ENCODE results near the gene MAP3K10.

- TF ChIP-seq CTCF (conservative IDR thresholded peaks at IDR 0.05; ENCODE audit: low read depth, low read length) (no peak), POLR2A (IDR thresholded peaks at IDR 0.05; ENCODE audit: low read depth, low read length) (no peak), MAFK (IDR thresholded peaks at IDR 0.05; ENCODE audit: low read depth, low read length) (no peak), USF2 (IDR thresholded peaks at IDR 0.05; ENCODE audit: low read depth, low read length) (no peak), RCOR1 (IDR thresholded peaks at IDR 0.05; ENCODE audit: insufficient replicate concordance, low read length) (no peak), MAZ (IDR thresholded peaks at IDR 0.05; ENCODE audit: borderline replicate concordance, low read depth, low read length) (no peak), SMC3 (IDR thresholded peaks at IDR 0.05; ENCODE audit: low read depth, low read length) (no peak)
These were observed 14.5 kb downstream of the MAP3K10 start for GRCh38 chr19:40205760-40206159.
